AG09309 (cell line): ENCODE measurements around the gene ING4.
"Not testable (repeated sequence)": the region's sequence is repeated elsewhere in the genome, so short reads cannot be mapped to it uniquely, and the experiment has no call there.

ENCODE experiments used
- DNase-seq: peaks from one replicate; pipeline ENCODE4 v3.0.0-alpha.2; 2010; ENCODE audit warnings: low read depth
- H3K4me3 ChIP-seq: 2 replicates; pipeline ENCODE4 v1.5.1; 2011; ENCODE audit warnings: mild to moderate bottlenecking, low read depth, low read length, moderate library complexity; ENCODE audit not compliant: control insufficient read depth
- TF ChIP-seq, protein P1 (sequence below): IDR thresholded peaks from 2 replicates; pipeline ENCODE4 v1.5.1; 2011; ENCODE audit warnings: mild to moderate bottlenecking, low read depth, low read length, inconsistent platforms; ENCODE audit not compliant: insufficient read depth, control insufficient read depth; ENCODE audit errors: missing control alignments

ING4 gene

GRCh38 chr12:6662906-6663742, at the start of gene ING4:
TSS of gene ING4 (minus strand) at chr12:6663119. CDS start at chr12:6663101, 18 bp downstream.
- peak; percentile 98 for DNase-seq
- TF ChIP-seq, protein P1, sequence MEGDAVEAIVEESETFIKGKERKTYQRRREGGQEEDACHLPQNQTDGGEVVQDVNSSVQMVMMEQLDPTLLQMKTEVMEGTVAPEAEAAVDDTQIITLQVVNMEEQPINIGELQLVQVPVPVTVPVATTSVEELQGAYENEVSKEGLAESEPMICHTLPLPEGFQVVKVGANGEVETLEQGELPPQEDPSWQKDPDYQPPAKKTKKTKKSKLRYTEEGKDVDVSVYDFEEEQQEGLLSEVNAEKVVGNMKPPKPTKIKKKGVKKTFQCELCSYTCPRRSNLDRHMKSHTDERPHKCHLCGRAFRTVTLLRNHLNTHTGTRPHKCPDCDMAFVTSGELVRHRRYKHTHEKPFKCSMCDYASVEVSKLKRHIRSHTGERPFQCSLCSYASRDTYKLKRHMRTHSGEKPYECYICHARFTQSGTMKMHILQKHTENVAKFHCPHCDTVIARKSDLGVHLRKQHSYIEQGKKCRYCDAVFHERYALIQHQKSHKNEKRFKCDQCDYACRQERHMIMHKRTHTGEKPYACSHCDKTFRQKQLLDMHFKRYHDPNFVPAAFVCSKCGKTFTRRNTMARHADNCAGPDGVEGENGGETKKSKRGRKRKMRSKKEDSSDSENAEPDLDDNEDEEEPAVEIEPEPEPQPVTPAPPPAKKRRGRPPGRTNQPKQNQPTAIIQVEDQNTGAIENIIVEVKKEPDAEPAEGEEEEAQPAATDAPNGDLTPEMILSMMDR: no peak
- H3K4me3 ChIP-seq: peak within 1 kb of the TSS; percentile 87

DNA sequence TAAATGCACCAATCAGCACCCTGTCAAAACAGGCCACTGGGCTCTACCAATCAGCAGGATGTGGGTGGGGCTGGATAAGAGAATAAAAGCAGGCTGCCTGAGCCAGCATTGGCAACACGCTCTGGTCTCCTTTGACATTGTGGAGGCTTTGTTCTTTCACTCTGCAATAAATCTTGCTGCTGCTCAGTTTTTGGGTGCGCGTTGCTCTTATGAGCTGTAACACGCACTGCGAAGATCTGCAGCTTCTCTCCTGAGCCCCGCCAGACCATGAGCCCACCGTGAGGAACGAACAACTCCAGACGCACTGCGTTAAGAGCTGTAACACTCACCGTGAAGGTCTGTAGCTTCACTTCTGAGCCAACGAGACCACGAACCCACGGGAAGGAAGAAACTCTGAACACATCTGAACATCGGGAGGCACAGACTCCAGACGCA, 46.1 kb upstream of the ING4 start:
- H3K4me3 ChIP-seq: no peak overlapping the region
- TF ChIP-seq, protein P1: no peak
- DNase-seq: no peak

- not testable (repeated sequence) for DNase-seq, H3K4me3 ChIP-seq
Measured at GRCh38 chr12:6708351-6708750, 45.4 kb upstream of the ING4 start.

DNA sequence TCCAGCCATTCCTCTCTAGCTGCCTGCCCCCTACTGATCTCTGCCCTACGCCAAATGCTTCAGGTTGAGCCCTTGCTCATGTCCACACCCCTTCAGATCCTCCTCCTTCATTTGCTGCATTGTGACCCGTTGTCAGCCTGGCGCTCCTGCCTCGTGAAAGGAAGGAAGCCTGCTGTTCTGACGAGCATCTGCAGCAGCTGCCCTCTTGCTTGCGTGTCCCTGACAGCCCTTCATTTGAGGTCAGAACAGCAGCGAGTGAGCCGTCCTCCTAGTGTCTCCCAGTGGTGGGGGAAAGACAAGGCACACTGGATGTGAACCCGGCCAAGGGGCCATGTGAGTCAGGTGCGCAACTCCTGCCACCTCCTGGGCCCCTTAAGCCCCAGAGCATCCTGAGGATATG, 40.7 kb upstream of the ING4 start:
- H3K4me3 ChIP-seq: no peak overlapping the region
- DNase-seq: no peak
- TF ChIP-seq, protein P1: no peak

- H3K4me3 ChIP-seq: peak overlapping the region; percentile 55
- TF ChIP-seq, protein P1: no peak
- no peak for DNase-seq
Measured at GRCh38 chr12:6701078-6701768, 38.3 kb upstream of the ING4 start.

GRCh38 chr12:6700646-6701051, 37.7 kb upstream of the ING4 start, which contains the start of gene PIANP:
TSS of gene PIANP (minus strand) at chr12:6700815. CDS start at chr12:6698061, 2,754 bp downstream.
- H3K4me3 ChIP-seq: peak within 1 kb of the TSS; percentile 55
- DNase-seq: no peak
- TF ChIP-seq, protein P1: no peak

GRCh38 chr12:6699989-6700645, 37.2 kb upstream of the ING4 start:
- DNase-seq: no peak
- H3K4me3 ChIP-seq: peak overlapping the region; percentile 48
- TF ChIP-seq, protein P1: no peak
